Measurements from ENCODE around the gene URB2.

DNA sequence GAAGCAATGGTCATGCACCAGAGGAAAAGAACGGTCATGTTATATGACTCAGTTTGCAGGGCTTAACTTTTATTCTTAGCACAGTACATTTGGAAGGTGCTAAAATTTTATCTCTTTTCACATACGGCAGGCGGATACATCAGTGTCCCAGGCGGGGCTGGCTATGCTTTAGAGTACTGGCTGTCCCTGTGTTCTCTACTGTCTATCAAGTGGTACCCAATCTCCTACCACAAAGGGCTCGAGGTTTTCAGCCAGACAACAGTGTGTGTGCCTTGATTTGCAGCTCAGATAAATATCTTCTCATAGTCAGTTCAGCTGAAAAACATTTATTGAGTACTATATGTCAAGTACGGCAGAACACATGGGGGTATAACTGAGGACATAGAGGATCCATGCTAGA lies 65.3 kb downstream of the URB2 start:
- TF ChIP-seq POLR2A (IDR thresholded peaks at IDR 0.05) (no peak), CTCF (IDR thresholded peaks at IDR 0.05) (no peak), POLR2AphosphoS5 (IDR thresholded peaks at IDR 0.05) (no peak)

All from suprapubic skin (tissue), 4 donors.